HepG2 (cell line): ENCODE results near the gene CARMIL3. TPM values are rescaled to one million over a fixed set of nuclear protein-coding genes. Genes with fewer than 3 reads are reported as not detected.

Experiments
- ATAC-seq: fragments of 200-7000 bp; cut with Tn5 transposase; 3 replicates; pipeline ENCODE4 v1.9.1; 2020; ENCODE audit warnings: mild to moderate bottlenecking, moderate library complexity
- BruUV-seq: library from RNA; stranded (reverse); fragments of 400-500 nt; replicated peaks from 2 replicates; lab custom pipeline; 2021; lab: Mats Ljungman, UMichigan
- CTCF ChIA-PET: fragments of 300-600 bp; formaldehyde crosslinking; extraction: SDS; loops from one replicate; lab custom pipeline; 2021; ENCODE audit warnings: low total read pairs, inconsistent platforms, low intra/inter-chr PET ratio; lab: Yijun Ruan, JAX
- POLR2A ChIA-PET: fragments of 350-600 bp; sonication (Branson Sonifier 250); formaldehyde crosslinking; loops from one replicate; lab custom pipeline; 2020; ENCODE audit warnings: antibody characterized with exemption, inconsistent platforms; lab: Yijun Ruan, JAX
- DNase-seq: peaks from one replicate; pipeline ENCODE4 v3.0.0-alpha.2; 2015; ENCODE audit warnings: low spot score
- FAIRE-seq: peaks from 3 replicates; lab custom pipeline; 2011; peaks lifted over from hg19 to GRCh38; lab: Jason Lieb, UNC
- H2AFZ ChIP-seq: one replicate; pipeline ENCODE4 v1.6.1; 2011; ENCODE audit warnings: low read length, inconsistent platforms
- H3K27ac ChIP-seq: fragments of 300-600 bp; 3 replicates; pipeline ENCODE4 v1.8.0; 2011; ENCODE audit warnings: mixed run types, mild to moderate bottlenecking, mixed read lengths, low read length, inconsistent platforms; ENCODE audit not compliant: insufficient read depth; ENCODE audit errors: extremely low read length
- H3K27me3 ChIP-seq, 2 experiments: fragments of 200-600 bp in 1 of 2; 2 replicates in 1 of 2; 3 replicates in 1 of 2; pipeline versions ENCODE4 v1.6.0 to v1.8.0; 2011; ENCODE audit warnings: low read length in 2 of 2, mild to moderate bottlenecking in 2 of 2, moderate library complexity in 2 of 2, inconsistent platforms in 1 of 2; ENCODE audit not compliant: insufficient read depth in 2 of 2, control insufficient read depth in 1 of 2
- H3K36me3 ChIP-seq, 2 experiments: fragments of 200-600 bp in 1 of 2; replicated peaks in 1 of 2; 2 replicates in 1 of 2; 3 replicates in 1 of 2; pipeline versions ENCODE4 v1.5.1 to v1.8.0; 2011; ENCODE audit warnings: low read length in 2 of 2, inconsistent platforms in 1 of 2; ENCODE audit not compliant: insufficient read depth in 2 of 2, control insufficient read depth in 1 of 2
- H3K4me1 ChIP-seq: 2 replicates; pipeline ENCODE4 v1.5.1; 2012; ENCODE audit warnings: low read length, inconsistent platforms; ENCODE audit not compliant: insufficient read depth
- H3K4me2 ChIP-seq: 2 replicates; pipeline ENCODE4 v1.6.0; 2011; ENCODE audit warnings: low read depth, low read length, inconsistent platforms
- H3K4me3 ChIP-seq, 3 experiments: fragments of 200-600 bp in 1 of 3; sonication (generic), shearing (Covaris generic) in 1 of 3; replicated peaks in 1 of 3; 2 replicates each; pipeline ENCODE4 v1.5.1; 2011 to 2016; ENCODE audit warnings: low read length in 3 of 3, inconsistent platforms in 2 of 3, low read depth in 2 of 3, mild to moderate bottlenecking in 2 of 3, control low read depth in 1 of 3, mixed read lengths in 1 of 3; ENCODE audit not compliant: insufficient read depth in 1 of 3
- H3K79me2 ChIP-seq: one replicate; pipeline ENCODE4 v1.6.1; 2011; ENCODE audit warnings: low read length, inconsistent platforms; ENCODE audit not compliant: insufficient read depth
- H3K9ac ChIP-seq: 2 replicates; pipeline ENCODE4 v1.6.0; 2011; ENCODE audit warnings: mild to moderate bottlenecking, low read depth, low read length, inconsistent platforms; ENCODE audit not compliant: insufficient read depth
- H3K9me3 ChIP-seq: 2 replicates; pipeline ENCODE4 v1.5.1; 2012; ENCODE audit warnings: mild to moderate bottlenecking, low read length
- H4K20me1 ChIP-seq: 2 replicates; pipeline ENCODE4 v1.6.0; 2011; ENCODE audit warnings: inconsistent platforms, mild to moderate bottlenecking, low read length, moderate library complexity; ENCODE audit not compliant: insufficient read depth
- FOXO1 ChIP-seq: sonication (generic); formaldehyde crosslinking; IDR thresholded peaks from 2 replicates; pipeline ENCODE4 v1.4.0; 2020; ENCODE audit warnings: missing genetic modification reagents
- MATR3 ChIP-seq: sonication (generic); formaldehyde crosslinking; IDR thresholded peaks from 2 replicates; pipeline ENCODE4 v1.4.0; 2020; ENCODE audit warnings: missing genetic modification reagents
- NFIB ChIP-seq: sonication (generic); formaldehyde crosslinking; IDR thresholded peaks from 2 replicates; pipeline ENCODE4 v1.9.0; 2021; ENCODE audit warnings: missing genetic modification reagents, mild to moderate bottlenecking, borderline replicate concordance
- NRL ChIP-seq: sonication (generic); formaldehyde crosslinking; IDR thresholded peaks from 2 replicates; pipeline ENCODE4 v1.5.0; 2020; ENCODE audit warnings: missing genetic modification reagents, mild to moderate bottlenecking, moderate library complexity, borderline replicate concordance
- RNF2 ChIP-seq: fragments of 450-650 bp; conservative IDR thresholded peaks from 2 replicates; pipeline ENCODE4 v1.6.1; 2016; ENCODE audit warnings: low read depth
- RXRA ChIP-seq: sonication (generic); formaldehyde crosslinking; IDR thresholded peaks from 2 replicates; pipeline ENCODE4 v1.5.1; 2020; ENCODE audit warnings: missing genetic modification reagents
- SP2 ChIP-seq: sonication (generic); formaldehyde crosslinking; IDR thresholded peaks from 2 replicates; pipeline ENCODE4 v1.5.1; 2020; ENCODE audit warnings: mild to moderate bottlenecking, missing genetic modification reagents
- TCF7L2 ChIP-seq: IDR thresholded peaks from 2 replicates; pipeline ENCODE4 v1.6.1; 2011; ENCODE audit warnings: mild to moderate bottlenecking, low read depth, low read length, moderate library complexity
- ZFYVE20 ChIP-seq: sonication (generic); formaldehyde crosslinking; IDR thresholded peaks from 2 replicates; pipeline ENCODE4 v1.8.0; 2023; ENCODE audit warnings: low read depth, mild to moderate bottlenecking, moderate library complexity, missing genetic modification reagents, borderline replicate concordance
- ZKSCAN1 ChIP-seq: fragments of 150-350 bp; IDR thresholded peaks from 2 replicates; pipeline ENCODE4 v1.6.1; 2014; ENCODE audit warnings: low read length
- ZKSCAN8 ChIP-seq: IDR thresholded peaks from 2 replicates; pipeline ENCODE4 v1.6.1; 2016; ENCODE audit warnings: borderline replicate concordance, missing genetic modification reagents, missing compliant biosample characterization
- ZNF205 ChIP-seq: IDR thresholded peaks from 2 replicates; pipeline ENCODE4 v1.6.1; 2018; ENCODE audit warnings: missing biosample characterization, missing genetic modification reagents
- ZNF292 ChIP-seq: sonication (generic); formaldehyde crosslinking; IDR thresholded peaks from 2 replicates; pipeline ENCODE4 v1.8.1; 2022; ENCODE audit warnings: mild to moderate bottlenecking, low read depth, missing genetic modification reagents, borderline replicate concordance
- ZNF749 ChIP-seq: sonication (generic); formaldehyde crosslinking; IDR thresholded peaks from 2 replicates; pipeline ENCODE4 v1.8.0; 2022; ENCODE audit warnings: mild to moderate bottlenecking, missing genetic modification reagents, moderate library complexity, borderline replicate concordance
- ZNF768 ChIP-seq: sonication (generic); formaldehyde crosslinking; IDR thresholded peaks from 2 replicates; pipeline ENCODE4 v1.4.0; 2020; ENCODE audit warnings: missing genetic modification reagents
- WGBS: methylation state at CpG from one replicate; pipeline ENCODE4 v1.1.6; 2017; ENCODE audit warnings: low lambda C conversion rate; 5-methylcytosine and 5-hydroxymethylcytosine counted together
- in situ Hi-C: cut with HindIII; loops from 2 replicates; pipeline ENCODE4 v1.10.0; 2017; ENCODE audit warnings: low pct_unique_long_range_greater_than_20kb; ENCODE audit not compliant: extremely low pct_ligation_motif_present
- intact Hi-C: fragments of 100-400 bp; cut with micrococcal nuclease; formaldehyde crosslinking; loops from one replicate; pipeline ENCODE4 v1.10.0; 2022; ENCODE audit not compliant: unreplicated experiment
- polyA plus RNA-seq, 8 experiments: library from polyadenylated mRNA; depleted of rRNA in 3 of 8; stranded (reverse) in 7 of 8; unstranded in 1 of 8; fragments of >200 nt; fragmentation: Illumina TruSeq in 4 of 8; extraction: Trizol in 4 of 8; gene quantifications; 2 replicates each; pipeline versions ENCODE4 v1.2.1 to v1.2.3, GENCODE V29; 2011 to 2016; ENCODE audit warnings: low read depth in 4 of 8, missing spikeins in 1 of 8, mixed read lengths in 1 of 8; ENCODE audit not compliant: insufficient read depth in 1 of 8
- total RNA-seq, 5 experiments: library from RNA; depleted of rRNA; stranded (reverse); fragments of >200 nt; fragmentation: Illumina TruSeq; extraction: Trizol; gene quantifications; 2 replicates each; pipeline ENCODE4 v1.2.3, GENCODE V29; 2016; ENCODE audit warnings: low read depth in 1 of 5
- TF ChIP-seq, protein P1 (sequence below): IDR thresholded peaks from 2 replicates; pipeline ENCODE4 v1.6.1; 2012; ENCODE audit warnings: inconsistent platforms
- TF ChIP-seq, protein P2 (sequence below): sonication (generic); formaldehyde crosslinking; IDR thresholded peaks from 2 replicates; pipeline ENCODE4 v1.5.1; 2020; ENCODE audit warnings: mild to moderate bottlenecking, missing genetic modification reagents, moderate library complexity
- TF ChIP-seq, protein P3 (sequence below): sonication (generic); formaldehyde crosslinking; IDR thresholded peaks from 2 replicates; pipeline ENCODE4 v1.4.0; 2020; ENCODE audit warnings: mild to moderate bottlenecking, missing genetic modification reagents
- TF ChIP-seq, protein P4 (sequence below): IDR thresholded peaks from 2 replicates; pipeline ENCODE4 v1.6.1; 2016; ENCODE audit warnings: mild to moderate bottlenecking, missing biosample characterization, missing genetic modification reagents
- TF ChIP-seq, protein P5 (sequence below): IDR thresholded peaks from 2 replicates; pipeline ENCODE4 v1.6.1; 2016

Gene CARMIL3
- total and polyA plus RNA-seq, 2 of the 13 experiments (the other 11 are each of a cell fraction or from before 2014, with no cell fraction given), result 0.27 to 0.55 TPM

DNA sequence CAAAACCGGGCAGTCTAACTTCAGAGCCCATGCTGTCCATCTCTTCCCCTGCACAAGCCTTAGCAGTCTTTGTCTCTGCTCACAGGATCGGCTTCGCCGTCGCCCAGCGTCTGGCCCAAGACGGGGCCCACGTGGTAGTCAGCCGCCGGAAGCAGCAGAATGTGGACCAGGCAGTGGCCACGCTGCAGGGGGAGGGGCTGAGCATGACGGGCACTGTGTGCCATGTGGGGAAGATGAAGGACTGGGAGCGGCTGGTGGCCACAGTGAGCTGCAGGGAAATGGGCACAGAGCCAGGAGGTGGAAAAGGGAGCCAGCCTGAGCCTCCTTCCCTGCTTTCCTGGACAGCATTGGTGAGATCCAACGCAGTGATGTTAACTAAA is 14.2 kb upstream of the CARMIL3 start:
- Histone ChIP-seq H2AFZ (no peak overlapping the region), H3K4me2 (no peak overlapping the region), H3K27ac (no peak overlapping the region), H3K79me2 (no peaks in the 10 kb centered on the region), H3K27me3 (peaks cover 0 to 6% of the 10 kb centered on the region in 2 experiments; a peak in 2 of 5 replicates), H3K9ac (no peak overlapping the region), H3K4me3 (no peak overlapping the region), H3K9me3 (peaks cover 4% of the 10 kb centered on the region), H3K4me1 (peaks cover 42% of the 10 kb centered on the region), H3K36me3 (no peaks in the 10 kb centered on the region), H4K20me1 (no peaks in the 10 kb centered on the region)
- DNase-seq (no peak), ATAC-seq (no peak), FAIRE-seq (no peak)
- intact Hi-C loops (loop anchor here (10.0 kb wide), 1 partner anchor 313 kb away; no protein-coding TSS in a partner anchor), in situ Hi-C loops (loop anchor here (10.0 kb wide), 1 partner anchor 53 kb away; the partner anchor contains the start of gene DHRS4L2)
- no TSS peak for BruUV-seq
- WGBS, result 75% methylated on average over 14 of the region's 14 CpGs
- ChIA-PET POLR2A (interaction anchor here (1.8 kb wide), 1 partner anchor 77 kb away, joined by 4 read pairs; the partner anchor contains the start of genes DCAF11 and NRL), CTCF (interaction anchor here (4.0 kb wide), 1 partner anchor 25 kb away, joined by 85 read pairs; no protein-coding TSS in a partner anchor)
- TF ChIP-seq, protein P1, sequence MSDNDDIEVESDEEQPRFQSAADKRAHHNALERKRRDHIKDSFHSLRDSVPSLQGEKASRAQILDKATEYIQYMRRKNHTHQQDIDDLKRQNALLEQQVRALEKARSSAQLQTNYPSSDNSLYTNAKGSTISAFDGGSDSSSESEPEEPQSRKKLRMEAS, result peak; percentile 43; the same call in 1 of the 2 replicates
- no peak for TF ChIP-seq RNF2
- TF ChIP-seq ZNF768 (CRISPR knock-in tag), result peak; percentile 78; the same call in 1 of the 2 replicates
- TF ChIP-seq, protein P2, sequence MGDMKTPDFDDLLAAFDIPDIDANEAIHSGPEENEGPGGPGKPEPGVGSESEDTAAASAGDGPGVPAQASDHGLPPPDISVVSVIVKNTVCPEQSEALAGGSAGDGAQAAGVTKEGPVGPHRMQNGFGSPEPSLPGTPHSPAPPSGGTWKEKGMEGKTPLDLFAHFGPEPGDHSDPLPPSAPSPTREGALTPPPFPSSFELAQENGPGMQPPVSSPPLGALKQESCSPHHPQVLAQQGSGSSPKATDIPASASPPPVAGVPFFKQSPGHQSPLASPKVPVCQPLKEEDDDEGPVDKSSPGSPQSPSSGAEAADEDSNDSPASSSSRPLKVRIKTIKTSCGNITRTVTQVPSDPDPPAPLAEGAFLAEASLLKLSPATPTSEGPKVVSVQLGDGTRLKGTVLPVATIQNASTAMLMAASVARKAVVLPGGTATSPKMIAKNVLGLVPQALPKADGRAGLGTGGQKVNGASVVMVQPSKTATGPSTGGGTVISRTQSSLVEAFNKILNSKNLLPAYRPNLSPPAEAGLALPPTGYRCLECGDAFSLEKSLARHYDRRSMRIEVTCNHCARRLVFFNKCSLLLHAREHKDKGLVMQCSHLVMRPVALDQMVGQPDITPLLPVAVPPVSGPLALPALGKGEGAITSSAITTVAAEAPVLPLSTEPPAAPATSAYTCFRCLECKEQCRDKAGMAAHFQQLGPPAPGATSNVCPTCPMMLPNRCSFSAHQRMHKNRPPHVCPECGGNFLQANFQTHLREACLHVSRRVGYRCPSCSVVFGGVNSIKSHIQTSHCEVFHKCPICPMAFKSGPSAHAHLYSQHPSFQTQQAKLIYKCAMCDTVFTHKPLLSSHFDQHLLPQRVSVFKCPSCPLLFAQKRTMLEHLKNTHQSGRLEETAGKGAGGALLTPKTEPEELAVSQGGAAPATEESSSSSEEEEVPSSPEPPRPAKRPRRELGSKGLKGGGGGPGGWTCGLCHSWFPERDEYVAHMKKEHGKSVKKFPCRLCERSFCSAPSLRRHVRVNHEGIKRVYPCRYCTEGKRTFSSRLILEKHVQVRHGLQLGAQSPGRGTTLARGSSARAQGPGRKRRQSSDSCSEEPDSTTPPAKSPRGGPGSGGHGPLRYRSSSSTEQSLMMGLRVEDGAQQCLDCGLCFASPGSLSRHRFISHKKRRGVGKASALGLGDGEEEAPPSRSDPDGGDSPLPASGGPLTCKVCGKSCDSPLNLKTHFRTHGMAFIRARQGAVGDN (CRISPR knock-in tag), result peak; percentile 57
- TF ChIP-seq FOXO1 (CRISPR knock-in tag), result peak; percentile 45; the same call in 1 of the 2 replicates
- TF ChIP-seq ZNF749 (CRISPR knock-in tag), result no peak
- peak; percentile 26; the same call in 1 of the 2 replicates for TF ChIP-seq RXRA (CRISPR knock-in tag)
- TF ChIP-seq ZFYVE20 (CRISPR knock-in tag), result no peak
- TF ChIP-seq, protein P3, sequence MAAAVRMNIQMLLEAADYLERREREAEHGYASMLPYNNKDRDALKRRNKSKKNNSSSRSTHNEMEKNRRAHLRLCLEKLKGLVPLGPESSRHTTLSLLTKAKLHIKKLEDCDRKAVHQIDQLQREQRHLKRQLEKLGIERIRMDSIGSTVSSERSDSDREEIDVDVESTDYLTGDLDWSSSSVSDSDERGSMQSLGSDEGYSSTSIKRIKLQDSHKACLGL (CRISPR knock-in tag), result 0 out of 2 replicates have a peak, but pooled peaks have one; percentile 33
- TF ChIP-seq ZKSCAN8 (CRISPR knock-in tag), result no peak
- TF ChIP-seq SP2 (CRISPR knock-in tag), result no peak
- TF ChIP-seq ZKSCAN1, result no peak
- TF ChIP-seq, protein P4, sequence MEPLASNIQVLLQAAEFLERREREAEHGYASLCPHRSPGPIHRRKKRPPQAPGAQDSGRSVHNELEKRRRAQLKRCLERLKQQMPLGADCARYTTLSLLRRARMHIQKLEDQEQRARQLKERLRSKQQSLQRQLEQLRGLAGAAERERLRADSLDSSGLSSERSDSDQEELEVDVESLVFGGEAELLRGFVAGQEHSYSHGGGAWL (CRISPR knock-in tag), result 0 out of 2 replicates have a peak, but pooled peaks have one; percentile 42
- TF ChIP-seq NFIB (CRISPR knock-in tag), result peak; percentile 94; the same call in 1 of the 2 replicates
- TF ChIP-seq TCF7L2, result no peak
- TF ChIP-seq, protein P5, sequence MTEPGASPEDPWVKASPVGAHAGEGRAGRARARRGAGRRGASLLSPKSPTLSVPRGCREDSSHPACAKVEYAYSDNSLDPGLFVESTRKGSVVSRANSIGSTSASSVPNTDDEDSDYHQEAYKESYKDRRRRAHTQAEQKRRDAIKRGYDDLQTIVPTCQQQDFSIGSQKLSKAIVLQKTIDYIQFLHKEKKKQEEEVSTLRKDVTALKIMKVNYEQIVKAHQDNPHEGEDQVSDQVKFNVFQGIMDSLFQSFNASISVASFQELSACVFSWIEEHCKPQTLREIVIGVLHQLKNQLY, result no peak
- 0 out of 2 replicates have a peak, but pooled peaks have one; percentile 52 for TF ChIP-seq NRL (CRISPR knock-in tag)
- TF ChIP-seq ZNF205 (CRISPR knock-in tag), result no peak
- TF ChIP-seq MATR3 (CRISPR knock-in tag), result 0 out of 2 replicates have a peak, but pooled peaks have one; percentile 80
- TF ChIP-seq ZNF292 (CRISPR knock-in tag), result no peak
